ENCODE measurements around the gene GRB14. TPM values are rescaled to one million over a fixed set of nuclear protein-coding genes. Genes with fewer than 3 reads are reported as not detected.

Gene GRB14
- total RNA-seq, 2 donors from 2014 or later = 0.14 to 29.9 TPM

DNA sequence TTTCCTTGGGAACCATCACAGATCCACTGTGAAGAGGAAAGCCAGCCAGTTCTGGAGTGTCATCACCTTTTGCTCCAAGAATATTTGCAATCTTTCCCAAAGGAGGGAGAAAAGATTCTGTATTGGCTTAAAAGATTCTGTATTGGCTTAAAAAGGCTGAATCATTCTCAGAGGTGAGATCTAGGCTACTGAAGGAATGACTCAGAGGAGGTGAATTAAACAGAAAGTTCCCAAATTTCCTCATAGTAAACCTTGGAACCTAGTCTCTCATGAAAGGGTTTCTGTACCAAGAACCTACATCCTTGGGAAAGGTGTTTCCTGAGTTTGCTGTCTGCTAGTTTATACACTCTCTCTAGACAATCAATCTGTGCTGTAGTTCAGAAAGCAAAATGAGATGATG is 34.1 kb upstream of the GRB14 start:
- Histone ChIP-seq H3K4me1 (replicated peaks) (no peaks in the 10 kb centered on the region), H3K4me3 (no peak overlapping the region), H3K36me3 (no peaks in the 10 kb centered on the region), H3K27ac (no peak overlapping the region), H3K27me3 (replicated peaks; ENCODE audit: insufficient read depth) (no peaks in the 10 kb centered on the region), H3K9me3 (no peaks in the 10 kb centered on the region)
- intact Hi-C loops (cut with DNase I) = no loop called here
- TF ChIP-seq CTCF (IDR thresholded peaks at IDR 0.05) = no peak
- TF ChIP-seq POLR2AphosphoS5 (IDR thresholded peaks at IDR 0.05) = no peak
- TF ChIP-seq POLR2A (IDR thresholded peaks at IDR 0.05) = no peak
- no peak for DNase-seq (ENCODE audit: low spot score)

DNA sequence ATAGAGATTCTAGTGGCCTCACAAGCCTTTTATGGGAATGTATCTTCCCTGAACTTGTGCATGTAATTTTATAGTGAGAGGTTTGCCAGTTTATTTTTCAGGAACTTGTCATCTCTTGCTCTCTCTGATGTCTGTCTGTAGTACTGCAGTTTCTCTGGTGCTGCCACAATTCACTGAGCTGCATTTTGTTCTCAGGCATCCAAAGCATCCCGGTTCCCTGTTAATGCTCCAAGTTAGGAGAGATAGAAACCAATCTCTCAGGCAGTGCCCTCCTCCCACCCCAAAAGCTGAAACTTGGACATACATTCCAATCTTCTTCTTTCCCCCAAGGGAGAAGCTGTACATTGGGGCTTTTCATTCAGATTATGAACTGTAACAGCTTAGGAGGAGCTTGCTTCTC is 30.1 kb upstream of the GRB14 start:
- TF ChIP-seq POLR2A (IDR thresholded peaks at IDR 0.05) (no peak), CTCF (IDR thresholded peaks at IDR 0.05) (no peak), POLR2AphosphoS5 (IDR thresholded peaks at IDR 0.05) (no peak)
- WGBS = 64% methylated on average over 1 of the region's 1 CpG
- Histone ChIP-seq H3K9me3 (no peaks in the 10 kb centered on the region), H3K4me1 (replicated peaks) (no peaks in the 10 kb centered on the region), H3K36me3 (no peaks in the 10 kb centered on the region), H3K27ac (no peak overlapping the region), H3K27me3 (replicated peaks; ENCODE audit: insufficient read depth) (no peaks in the 10 kb centered on the region), H3K4me3 (no peak overlapping the region)
- intact Hi-C loops (cut with DNase I) = no loop called here
- DNase-seq (ENCODE audit: low spot score) = no peak

DNA sequence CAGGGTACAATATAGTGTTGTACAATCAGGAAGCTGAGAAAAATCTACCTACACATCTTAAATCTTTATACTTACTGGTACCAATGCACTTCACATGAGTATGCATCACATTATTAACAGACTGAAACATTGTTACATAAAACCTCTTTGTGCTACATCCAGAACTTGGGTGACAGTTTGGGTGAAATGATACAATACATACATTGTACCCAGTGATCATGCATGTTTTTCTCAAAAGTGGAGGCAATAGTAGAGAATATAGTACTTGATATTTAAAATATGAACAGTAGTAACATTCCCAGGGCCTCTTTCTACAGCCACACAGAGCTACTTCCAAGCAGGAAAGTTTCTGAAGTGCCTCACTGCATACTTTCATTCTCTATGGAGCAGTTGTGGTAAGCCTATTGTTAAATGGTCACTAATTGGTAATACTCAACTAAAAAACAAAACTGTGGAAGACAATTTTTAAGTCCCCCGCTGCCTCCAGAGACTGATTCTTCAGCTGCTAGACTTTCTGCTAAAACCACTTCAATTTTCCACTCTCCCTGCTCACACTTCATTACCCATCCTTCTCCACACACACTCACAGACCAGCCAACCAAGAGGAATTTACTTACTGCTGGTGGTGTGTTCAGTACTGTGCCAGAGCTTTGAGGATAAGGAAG is 22.9 kb upstream of the GRB14 start:
- Histone ChIP-seq H3K27ac (no peak overlapping the region), H3K9me3 (no peaks in the 10 kb centered on the region), H3K36me3 (no peaks in the 10 kb centered on the region), H3K4me1 (replicated peaks) (no peaks in the 10 kb centered on the region), H3K27me3 (replicated peaks; ENCODE audit: insufficient read depth) (no peaks in the 10 kb centered on the region), H3K4me3 (no peak overlapping the region)
- DNase-seq (ENCODE audit: low spot score) = no peak
- no peak for TF ChIP-seq CTCF (IDR thresholded peaks at IDR 0.05)
- TF ChIP-seq POLR2A (IDR thresholded peaks at IDR 0.05) = no peak
- TF ChIP-seq POLR2AphosphoS5 (IDR thresholded peaks at IDR 0.05) = no peak
- WGBS = 96% methylated on average over 1 of the region's 1 CpG
- intact Hi-C loops (cut with DNase I) = no loop called here

DNA sequence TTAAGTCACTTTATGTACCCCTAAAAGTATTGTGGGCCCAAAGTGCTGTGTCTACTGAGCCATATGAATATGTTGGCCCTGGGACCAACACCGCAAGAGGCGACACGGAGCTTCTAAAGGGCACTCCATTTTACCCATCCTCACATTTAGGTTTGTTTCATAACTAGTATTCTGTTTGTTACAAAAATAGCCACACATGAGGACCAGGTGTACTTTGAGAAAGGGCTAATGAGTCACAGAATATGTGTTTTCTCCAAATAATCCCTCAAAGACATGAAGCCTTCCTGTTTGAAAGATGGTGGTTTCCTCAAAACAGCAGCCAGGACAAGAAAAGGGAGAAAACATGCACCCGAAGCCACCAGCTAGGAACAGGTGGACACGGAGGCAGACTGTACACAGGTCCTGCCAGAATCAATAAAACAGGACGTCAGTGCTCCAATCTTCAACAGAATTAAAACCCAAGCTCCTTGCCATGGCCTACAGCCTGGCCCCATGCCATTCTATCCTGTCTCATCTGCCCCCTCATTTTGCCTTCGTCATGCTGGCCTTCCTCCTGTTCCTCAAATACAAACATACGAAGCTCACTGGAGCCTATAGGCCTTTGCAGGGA is 21.8 kb upstream of the GRB14 start:
- WGBS = 89% methylated on average over 8 of the region's 8 CpGs
- Histone ChIP-seq H3K27ac (no peak overlapping the region), H3K4me3 (no peak overlapping the region)

More for the DNA sequence above, 21.8 kb upstream of the GRB14 start:
- no peaks in the 10 kb centered on the region for H3K36me3 ChIP-seq
- H3K4me1 ChIP-seq (replicated peaks) = no peaks in the 10 kb centered on the region
- intact Hi-C loops (cut with DNase I) = no loop called here
- TF ChIP-seq POLR2AphosphoS5 (IDR thresholded peaks at IDR 0.05) (no peak), CTCF (IDR thresholded peaks at IDR 0.05) (no peak), POLR2A (IDR thresholded peaks at IDR 0.05) (no peak)
- no peak for DNase-seq (ENCODE audit: low spot score)
- H3K9me3 ChIP-seq = no peaks in the 10 kb centered on the region
- no peaks in the 10 kb centered on the region for H3K27me3 ChIP-seq (replicated peaks; ENCODE audit: insufficient read depth)

All from prostate gland (tissue), 2 donors.